ES-I3 (cell line): Measurements from ENCODE around the gene INVS.
"Not testable (repeated sequence)": the region's sequence is repeated elsewhere in the genome, so short reads cannot be mapped to it uniquely, and the experiment has no call there.

ENCODE experiments used
- H3K36me3 ChIP-seq: 2 replicates; pipeline ENCODE4 v1.6.1; 2013; ENCODE audit warnings: mild to moderate bottlenecking, low read length, control low read depth, moderate library complexity; ENCODE audit not compliant: insufficient read depth
- H3K4me1 ChIP-seq: 2 replicates; pipeline ENCODE4 v1.6.1; 2013; ENCODE audit warnings: mild to moderate bottlenecking, control low read depth, low read length; ENCODE audit not compliant: insufficient read depth
- H3K9ac ChIP-seq: 2 replicates; pipeline ENCODE4 v1.6.1; 2013; ENCODE audit warnings: low read depth, mild to moderate bottlenecking, low read length, moderate library complexity
- H3K9me3 ChIP-seq: 2 replicates; pipeline ENCODE4 v1.6.1; 2013; ENCODE audit warnings: mild to moderate bottlenecking, low read length, moderate library complexity; ENCODE audit not compliant: control insufficient read depth, insufficient read depth

The INVS gene

GRCh38 chr9:100071271-100071670 is 27.8 kb upstream of the INVS start:
- no peaks in the 10 kb centered on the region; the same call in none of the 2 replicates for H3K9me3 ChIP-seq
- no peaks in the 10 kb centered on the region for H3K4me1 ChIP-seq
- H3K36me3 ChIP-seq, result no peaks in the 10 kb centered on the region; the same call in 1 of the 2 replicates
- no peak overlapping the region for H3K9ac ChIP-seq

- no peaks in the 10 kb centered on the region; the same call in 1 of the 2 replicates for H3K9me3 ChIP-seq
- H3K9ac ChIP-seq, result no peak overlapping the region
- no peaks in the 10 kb centered on the region for H3K4me1 ChIP-seq
- no peaks in the 10 kb centered on the region for H3K36me3 ChIP-seq
Observed at GRCh38 chr9:100072805-100073204, 26.2 kb upstream of the INVS start.

GRCh38 chr9:100074093-100074492 is 24.9 kb upstream of the INVS start:
- Histone ChIP-seq H3K4me1 (no peaks in the 10 kb centered on the region), H3K9ac (no peak overlapping the region), H3K9me3 (no peaks in the 10 kb centered on the region; the same call in 1 of the 2 replicates), H3K36me3 (no peaks in the 10 kb centered on the region)

- no peaks in the 10 kb centered on the region; the same call in 1 of the 2 replicates for H3K9me3 ChIP-seq
- no peaks in the 10 kb centered on the region for H3K36me3 ChIP-seq
- no peaks in the 10 kb centered on the region for H3K4me1 ChIP-seq
- no peak overlapping the region for H3K9ac ChIP-seq
Observed at GRCh38 chr9:100074989-100075388, 24.1 kb upstream of the INVS start.

- not testable (repeated sequence) for H3K9ac ChIP-seq, H3K9me3 ChIP-seq, H3K4me1 ChIP-seq, H3K36me3 ChIP-seq
Observed at GRCh38 chr9:100076256-100076655, 22.8 kb upstream of the INVS start.

GRCh38 chr9:100082782-100083181 is 16.3 kb upstream of the INVS start:
- Histone ChIP-seq H3K9me3 (no peaks in the 10 kb centered on the region), H3K9ac (no peak overlapping the region), H3K4me1 (no peaks in the 10 kb centered on the region; the same call in 1 of the 2 replicates), H3K36me3 (no peaks in the 10 kb centered on the region)

- Histone ChIP-seq H3K36me3 (no peaks in the 10 kb centered on the region), H3K4me1 (peaks cover 6% of the 10 kb centered on the region; the same call in 1 of the 2 replicates), H3K9ac (no peak overlapping the region), H3K9me3 (no peaks in the 10 kb centered on the region)
Observed at GRCh38 chr9:100083448-100084127, 15.5 kb upstream of the INVS start.

GRCh38 chr9:100084128-100084453 is 15.0 kb upstream of the INVS start:
- Histone ChIP-seq H3K9me3 (no peaks in the 10 kb centered on the region), H3K4me1 (peaks cover 8% of the 10 kb centered on the region; the same call in 1 of the 2 replicates), H3K36me3 (no peaks in the 10 kb centered on the region), H3K9ac (no peak overlapping the region)

- Histone ChIP-seq H3K9ac (no peak overlapping the region), H3K4me1 (peaks cover 8% of the 10 kb centered on the region; the same call in 1 of the 2 replicates), H3K9me3 (no peaks in the 10 kb centered on the region), H3K36me3 (no peaks in the 10 kb centered on the region)
Observed at GRCh38 chr9:100084734-100085133, 14.3 kb upstream of the INVS start.

- H3K36me3 ChIP-seq, result no peaks in the 10 kb centered on the region
- peaks cover 8% of the 10 kb centered on the region; the same call in 1 of the 2 replicates for H3K4me1 ChIP-seq
- no peaks in the 10 kb centered on the region for H3K9me3 ChIP-seq
- no peak overlapping the region for H3K9ac ChIP-seq
Observed at GRCh38 chr9:100086097-100086635, 12.9 kb upstream of the INVS start.

GRCh38 chr9:100087218-100087617 is 11.8 kb upstream of the INVS start:
- H3K4me1 ChIP-seq, result peaks cover 8% of the 10 kb centered on the region; the same call in 1 of the 2 replicates
- H3K9me3 ChIP-seq, result no peaks in the 10 kb centered on the region
- no peak overlapping the region for H3K9ac ChIP-seq
- no peaks in the 10 kb centered on the region for H3K36me3 ChIP-seq

- peaks cover 8% of the 10 kb centered on the region; the same call in 1 of the 2 replicates for H3K4me1 ChIP-seq
- H3K36me3 ChIP-seq, result no peaks in the 10 kb centered on the region
- H3K9ac ChIP-seq, result no peak overlapping the region
- no peaks in the 10 kb centered on the region for H3K9me3 ChIP-seq
Observed at GRCh38 chr9:100088202-100088601, 10.8 kb upstream of the INVS start.

- H3K4me1 ChIP-seq, result peaks cover 8% of the 10 kb centered on the region; the same call in 1 of the 2 replicates
- no peaks in the 10 kb centered on the region for H3K9me3 ChIP-seq
Observed at GRCh38 chr9:100090880-100091279, 8.2 kb upstream of the INVS start.

GRCh38 chr9:100091650-100092049 is 7.4 kb upstream of the INVS start:
- Histone ChIP-seq H3K9ac (no peak overlapping the region), H3K9me3 (no peaks in the 10 kb centered on the region), H3K4me1 (peaks cover 8% of the 10 kb centered on the region; the same call in 1 of the 2 replicates), H3K36me3 (no peaks in the 10 kb centered on the region)

More at GRCh38 chr9:100090880-100091279, 8.2 kb upstream of the INVS start:
- Histone ChIP-seq H3K36me3 (no peaks in the 10 kb centered on the region), H3K9ac (no peak overlapping the region)

- H3K9ac ChIP-seq, result no peak overlapping the region
- H3K9me3 ChIP-seq, result no peaks in the 10 kb centered on the region
- H3K36me3 ChIP-seq, result no peaks in the 10 kb centered on the region
- H3K4me1 ChIP-seq, result peaks cover 8% of the 10 kb centered on the region; the same call in 1 of the 2 replicates
Observed at GRCh38 chr9:100092066-100092465, 7.0 kb upstream of the INVS start.
